Endometrial microvascular endothelial cells (primary cell): ENCODE results near the gene MAP2K7. TPM values are rescaled to one million over a fixed set of nuclear protein-coding genes. Genes with fewer than 3 reads are reported as not detected.
"Not testable (repeated sequence)": the region's sequence is repeated elsewhere in the genome, so short reads cannot be mapped to it uniquely, and the experiment has no call there.

ENCODE experiments used
- in situ Hi-C: cut with HindIII; loops from 2 replicates; pipeline ENCODE4 v1.10.0; 2017; ENCODE audit warnings: low sequenced_read_pairs, low pct_unique_long_range_greater_than_20kb; ENCODE audit errors: inconsistent ontology term
- total RNA-seq: library from RNA; depleted of rRNA; stranded (reverse); fragments of >200 nt; gene quantifications from one replicate; pipeline ENCODE4 v1.2.3, GENCODE V29; 2015; ENCODE audit errors: inconsistent ontology term

The MAP2K7 gene
- total RNA-seq, 1 donor from 2014 or later = 13.3 TPM

DNA sequence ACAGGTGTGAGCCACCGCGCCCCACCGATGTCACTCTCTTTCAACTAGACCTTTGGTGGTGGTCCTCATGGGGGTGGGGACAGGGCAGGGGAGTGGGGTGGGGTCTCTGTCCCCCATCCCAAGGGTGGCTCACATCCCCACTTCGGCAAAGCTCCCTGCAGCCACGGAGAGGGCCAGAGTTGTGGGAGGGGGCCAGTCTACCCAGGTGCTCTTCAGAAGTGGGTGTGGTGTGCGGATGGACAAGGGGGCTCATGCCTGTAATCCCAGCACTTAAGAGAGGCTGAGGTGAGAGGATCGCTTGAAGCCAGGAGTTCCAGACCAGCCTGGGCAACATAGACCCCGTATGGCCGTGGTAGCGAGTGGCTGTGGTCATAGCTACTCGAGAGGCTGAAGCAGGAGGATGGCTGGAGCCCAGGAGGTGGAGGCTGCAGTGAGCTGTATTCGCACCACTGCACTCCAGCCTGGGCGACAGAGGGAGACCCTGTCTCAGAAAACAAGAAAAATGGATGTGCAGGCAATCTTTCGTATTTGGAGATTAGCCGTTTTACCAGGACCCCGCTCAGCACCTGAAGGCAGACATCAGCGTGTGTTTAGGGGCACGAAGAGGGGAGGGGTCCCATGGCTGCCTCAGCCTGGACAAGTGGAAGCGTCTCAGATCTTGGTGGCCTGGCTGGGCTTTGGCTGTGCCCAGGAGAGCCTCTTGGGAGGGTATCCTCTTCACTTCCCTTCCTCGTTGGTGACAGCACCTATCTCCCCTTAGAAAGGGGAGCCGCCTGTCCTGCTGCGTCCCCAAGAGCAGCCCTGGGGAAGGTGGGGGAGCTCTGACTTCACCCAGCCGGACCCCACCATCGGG is 11.8 kb downstream of the MAP2K7 start:
- in situ Hi-C loops = no loop called here

DNA sequence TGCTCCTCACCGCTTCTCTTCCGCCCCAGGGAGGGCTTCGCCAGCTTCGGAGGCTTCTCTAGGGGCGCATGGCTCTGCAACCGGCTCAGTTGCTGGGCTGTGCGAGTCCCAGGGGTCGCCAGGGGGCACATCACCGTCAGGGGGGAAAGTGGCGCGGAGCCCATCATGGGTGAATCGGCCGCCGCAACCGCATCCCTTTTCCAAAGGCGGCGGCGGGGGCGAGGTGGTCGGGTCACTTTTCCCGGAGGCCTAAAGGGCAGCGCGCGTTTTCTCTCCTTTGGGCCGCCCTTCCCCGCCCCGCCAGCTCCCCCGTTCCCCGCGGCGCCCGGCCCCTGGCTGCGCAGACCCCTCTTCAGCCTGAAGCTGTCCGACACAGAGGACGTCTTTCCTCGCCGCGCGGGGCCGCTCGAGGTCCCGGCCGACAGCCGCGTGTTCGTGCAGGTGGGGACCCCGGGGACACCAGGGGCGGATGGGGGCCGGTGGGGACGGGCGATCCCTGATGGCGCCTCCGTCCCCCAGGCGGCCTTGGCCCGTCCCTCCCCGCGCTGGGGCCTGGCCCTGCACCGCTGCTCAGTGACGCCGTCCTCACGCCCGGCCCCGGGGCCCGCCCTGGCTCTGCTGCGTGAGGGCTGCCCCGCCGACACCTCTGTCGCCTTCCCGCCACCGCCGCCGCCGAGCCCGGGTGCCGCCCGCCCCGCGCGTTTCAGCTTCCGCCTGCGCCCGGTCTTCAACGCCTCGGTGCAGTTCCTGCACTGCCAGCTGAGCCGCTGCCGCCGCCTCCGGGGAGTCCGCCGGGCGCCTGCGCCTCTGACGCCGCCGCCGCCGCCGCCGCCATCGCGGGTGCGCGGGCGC is 12.7 kb downstream of the MAP2K7 start:
- in situ Hi-C loops = no loop called here

DNA sequence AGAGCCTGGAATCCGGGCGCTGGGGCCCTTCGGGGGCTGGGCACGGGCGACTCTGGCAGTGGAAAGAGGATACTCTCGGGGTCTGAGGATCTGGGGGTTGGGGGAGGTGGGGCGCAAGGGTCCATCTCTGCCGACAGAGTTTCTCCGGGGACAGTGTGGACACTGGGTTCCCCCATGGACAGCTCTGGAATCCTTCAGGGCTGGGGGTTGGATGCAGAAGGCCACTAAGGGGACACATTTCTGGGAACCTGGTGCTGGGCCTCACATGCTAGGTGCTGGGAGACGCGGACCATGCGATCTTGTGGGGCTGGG is 13.2 kb downstream of the MAP2K7 start:
- in situ Hi-C loops = no loop called here

DNA sequence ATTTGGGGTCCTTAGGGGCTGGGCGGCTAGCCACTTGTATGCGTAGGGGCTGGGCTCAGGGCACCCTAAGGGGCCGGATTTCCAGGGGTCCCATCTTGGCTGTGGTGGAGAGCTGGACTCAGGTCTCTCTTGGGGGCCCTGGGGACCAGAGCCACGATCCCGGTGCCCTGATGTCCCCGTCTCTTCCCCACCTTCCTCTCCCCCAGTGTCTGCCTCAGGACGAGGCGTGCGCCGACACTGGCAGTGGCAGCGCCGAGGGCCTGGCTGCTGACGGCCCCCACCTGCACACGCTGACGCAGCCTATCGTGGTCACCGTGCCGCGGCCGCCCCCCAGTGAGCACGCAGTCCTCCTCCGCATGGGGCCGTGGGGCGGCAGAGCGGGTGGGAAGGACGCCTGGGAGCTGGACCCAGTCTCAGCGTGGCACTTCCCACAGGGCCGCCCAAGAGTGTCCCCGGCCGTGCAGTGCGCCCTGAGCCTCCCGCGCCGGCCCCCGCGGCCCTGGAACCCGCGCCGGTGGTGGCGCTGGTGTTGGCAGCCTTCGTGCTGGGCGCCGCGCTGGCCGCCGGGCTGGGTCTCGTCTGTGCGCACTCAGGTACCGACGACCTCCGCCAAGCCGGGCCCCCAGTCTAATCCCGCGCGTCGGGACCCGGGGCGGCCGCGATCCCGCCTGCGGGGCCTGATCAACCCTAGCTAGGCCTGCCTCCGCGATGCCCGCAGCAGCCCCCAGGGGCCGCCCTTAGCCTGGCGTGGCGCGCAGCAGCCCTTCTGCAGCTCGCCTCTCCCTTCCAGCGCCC is 13.8 kb downstream of the MAP2K7 start:
- in situ Hi-C loops = no loop called here

GRCh38 chr19:7918062-7918614 is 14.5 kb downstream of the MAP2K7 start:
- in situ Hi-C loops = not testable (repeated sequence)

DNA sequence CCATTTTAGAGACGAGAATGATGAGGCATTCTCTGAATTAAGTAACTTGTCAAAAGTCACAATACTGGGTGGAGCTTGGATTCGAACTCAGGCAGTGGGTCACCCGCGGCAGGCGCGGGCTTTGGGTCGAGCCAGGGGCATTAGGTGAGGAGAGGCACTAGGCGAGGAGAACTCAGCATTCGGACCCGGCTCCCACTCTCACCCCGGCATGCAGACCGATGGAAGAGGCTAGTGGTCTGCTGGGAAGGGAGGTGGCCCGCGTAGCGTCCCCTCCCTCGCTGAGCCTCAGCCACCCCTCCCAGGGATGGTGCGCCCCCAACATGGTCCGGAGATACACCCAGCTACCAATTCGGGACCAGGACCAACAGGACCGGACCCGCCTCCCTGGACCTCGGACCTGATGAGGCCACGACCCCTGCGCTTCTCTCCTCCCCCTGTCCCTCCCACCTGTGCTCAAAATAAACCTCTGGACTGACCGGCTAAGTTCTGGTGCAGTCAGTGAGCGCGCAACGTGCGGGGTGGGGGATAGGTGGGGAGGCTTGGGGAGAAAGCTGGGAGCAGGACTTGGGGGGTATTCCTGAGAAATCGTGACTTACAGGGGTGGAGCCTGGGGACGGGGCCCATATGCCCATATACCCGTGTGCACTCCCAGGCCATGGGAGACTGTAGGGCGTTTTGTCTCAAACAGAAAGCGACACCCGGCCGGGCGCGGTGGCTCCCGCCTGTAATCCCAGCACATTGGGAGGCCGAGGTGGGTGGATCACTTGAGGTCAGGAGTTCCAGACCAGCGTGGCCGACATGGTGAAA is 15.1 kb downstream of the MAP2K7 start:
- in situ Hi-C loops = no loop called here

- in situ Hi-C loops = no loop called here
These were observed 16.2 kb downstream of the MAP2K7 start, which contains the start of gene SNAPC2 for GRCh38 chr19:7919610-7920518. Gene SNAPC2, plus strand, starts transcription at chr19:7920338. Its CDS starts 29 bp downstream, at chr19:7920367.

GRCh38 chr19:7920519-7921301 is 17.0 kb downstream of the MAP2K7 start:
- in situ Hi-C loops = no loop called here

- in situ Hi-C loops = no loop called here
These were observed 17.8 kb downstream of the MAP2K7 start for GRCh38 chr19:7921302-7921966.

DNA sequence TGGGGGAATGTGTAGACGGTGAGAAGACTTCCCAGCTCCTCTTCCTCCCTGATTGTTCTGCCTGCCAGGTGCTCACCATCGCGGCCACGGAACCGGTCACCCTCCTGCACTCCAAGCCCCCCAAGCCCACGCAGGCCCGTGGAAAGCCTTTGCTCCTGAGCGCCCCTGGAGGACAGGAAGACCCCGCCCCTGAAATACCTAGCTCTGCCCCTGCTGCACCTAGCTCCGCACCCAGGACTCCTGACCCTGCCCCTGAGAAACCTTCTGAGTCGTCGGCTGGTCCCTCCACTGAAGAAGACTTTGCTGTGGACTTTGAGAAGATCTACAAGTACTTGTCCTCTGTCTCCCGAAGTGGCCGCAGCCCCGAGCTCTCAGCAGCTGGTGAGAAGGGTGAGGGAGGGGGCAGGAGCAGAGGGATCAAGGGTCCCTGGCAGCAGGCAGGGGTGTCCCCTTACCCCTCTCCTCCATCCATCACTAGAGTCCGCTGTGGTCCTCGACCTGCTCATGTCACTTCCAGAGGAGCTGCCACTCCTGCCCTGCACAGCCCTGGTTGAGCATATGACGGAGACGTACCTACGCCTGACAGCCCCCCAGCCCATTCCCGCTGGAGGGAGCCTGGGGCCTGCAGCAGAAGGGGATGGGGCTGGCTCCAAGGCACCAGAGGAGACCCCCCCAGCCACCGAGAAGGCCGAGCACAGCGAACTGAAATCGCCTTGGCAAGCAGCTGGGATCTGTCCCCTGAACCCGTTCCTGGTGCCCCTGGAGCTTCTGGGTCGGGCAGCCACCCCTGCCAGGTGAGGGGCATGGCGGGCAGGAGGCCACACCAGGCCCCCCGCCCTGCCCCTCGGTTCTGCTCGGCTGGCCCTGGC is 18.5 kb downstream of the MAP2K7 start:
- in situ Hi-C loops = no loop called here

GRCh38 chr19:7922836-7923195 is 19.1 kb downstream of the MAP2K7 start:
- in situ Hi-C loops = no loop called here

DNA sequence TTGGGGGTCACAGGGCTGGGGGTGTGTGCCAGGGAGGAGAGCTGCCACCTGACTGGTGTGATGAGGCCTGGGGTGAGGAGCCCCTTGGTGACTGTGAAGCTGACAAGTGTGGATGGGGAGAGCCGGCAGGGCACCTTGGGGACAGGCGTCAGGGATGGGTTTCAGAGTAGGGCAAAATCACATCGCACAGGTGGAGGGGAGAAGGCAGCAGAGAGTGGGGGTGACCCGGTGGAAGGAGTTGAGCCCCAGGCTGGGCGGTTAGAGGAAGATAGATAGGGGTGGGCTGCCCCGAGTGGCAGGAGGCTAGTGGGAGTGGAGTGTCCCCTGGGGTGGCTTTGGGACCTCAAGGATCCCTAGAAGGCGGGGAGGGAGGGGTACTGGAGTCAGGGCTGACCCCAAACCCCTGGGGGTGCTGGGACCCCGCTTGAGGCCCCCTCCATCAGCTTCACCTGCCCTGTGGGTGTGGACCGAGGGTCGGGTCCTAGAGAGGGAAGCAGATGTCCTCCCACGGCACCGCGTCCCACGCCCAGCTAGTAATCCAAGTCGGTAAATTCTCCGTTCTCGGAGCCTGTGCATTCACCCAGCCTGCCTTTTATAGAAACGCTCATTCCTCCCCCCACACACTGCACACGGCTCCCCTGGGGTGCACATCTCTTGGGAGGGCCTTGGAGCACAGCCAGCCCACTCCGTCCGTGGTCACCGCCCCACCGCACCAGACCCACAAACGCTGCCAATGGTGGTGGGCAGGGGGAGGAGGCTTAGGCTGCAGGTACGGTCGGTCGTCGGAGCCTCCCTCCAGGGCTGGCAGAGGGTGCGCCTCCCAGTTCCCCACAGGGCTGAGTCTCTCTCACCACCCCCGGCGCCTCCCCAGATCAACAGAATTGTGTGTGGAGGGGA is 19.9 kb downstream of the MAP2K7 start:
- in situ Hi-C loops = no loop called here

DNA sequence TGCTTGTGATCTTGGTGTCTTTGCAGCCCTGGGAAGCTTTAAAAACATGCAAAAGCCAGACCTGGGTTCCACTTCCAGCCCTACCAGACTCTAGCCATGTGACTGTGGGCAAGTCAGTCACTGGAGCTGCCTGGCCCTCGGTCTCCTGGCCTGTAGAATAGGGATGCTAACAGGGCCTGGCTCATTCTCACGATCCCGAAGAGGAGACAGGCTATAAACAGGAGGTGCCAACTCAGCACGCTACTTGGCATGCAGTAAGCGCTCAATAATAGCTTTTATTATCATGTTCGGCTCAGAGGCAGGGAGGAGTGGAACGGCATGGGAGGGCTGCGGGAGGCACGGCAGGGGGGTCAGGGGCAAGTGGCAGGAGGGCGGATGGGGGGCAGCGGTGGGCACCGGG is 20.6 kb downstream of the MAP2K7 start:
- in situ Hi-C loops = no loop called here

- in situ Hi-C loops = no loop called here
These were observed 21.0 kb downstream of the MAP2K7 start for GRCh38 chr19:7924651-7925170.
